Ishikawa (cell line): ENCODE data around the gene TSPAN16.

Source experiments
- CEBPB ChIP-seq: IDR thresholded peaks from 2 replicates; pipeline ENCODE4 v1.6.1; 2012
- CREB1 ChIP-seq: IDR thresholded peaks from 2 replicates; pipeline ENCODE4 v1.6.1; 2012; ENCODE audit warnings: low read depth
- EGR1 ChIP-seq: IDR thresholded peaks from 2 replicates; pipeline ENCODE4 v1.6.1; 2012
- EP300 ChIP-seq: IDR thresholded peaks from 2 replicates; pipeline ENCODE4 v1.6.1; 2012; ENCODE audit warnings: borderline replicate concordance
- FOXM1 ChIP-seq: IDR thresholded peaks from 2 replicates; pipeline ENCODE4 v1.6.1; 2012; ENCODE audit warnings: low read depth, borderline replicate concordance
- NFIC ChIP-seq: IDR thresholded peaks from 2 replicates; pipeline ENCODE4 v1.6.1; 2012
- RAD21 ChIP-seq: IDR thresholded peaks from 2 replicates; pipeline ENCODE4 v1.6.1; 2012; ENCODE audit warnings: low read depth
- TAF1 ChIP-seq: IDR thresholded peaks from 2 replicates; pipeline ENCODE4 v1.6.1; 2012; ENCODE audit warnings: low read depth, mild to moderate bottlenecking
- TCF12 ChIP-seq: IDR thresholded peaks from 2 replicates; pipeline ENCODE4 v1.6.1; 2012; ENCODE audit warnings: low read depth
- TEAD4 ChIP-seq: IDR thresholded peaks from 2 replicates; pipeline ENCODE4 v1.6.1; 2012
- YY1 ChIP-seq: IDR thresholded peaks from 2 replicates; pipeline ENCODE4 v1.6.1; 2012; ENCODE audit warnings: low read depth
- ZBTB7A ChIP-seq: IDR thresholded peaks from 2 replicates; pipeline ENCODE4 v1.6.1; 2012; ENCODE audit warnings: low read depth
- TF ChIP-seq, protein P1 (sequence below): IDR thresholded peaks from 2 replicates; pipeline ENCODE4 v1.6.1; 2012; ENCODE audit warnings: low read depth, mild to moderate bottlenecking
- TF ChIP-seq, protein P2 (sequence below): IDR thresholded peaks from 2 replicates; pipeline ENCODE4 v1.6.1; 2012
- TF ChIP-seq, protein P3 (sequence below): IDR thresholded peaks from 2 replicates; pipeline ENCODE4 v1.6.1; 2012

TSPAN16 gene

DNA sequence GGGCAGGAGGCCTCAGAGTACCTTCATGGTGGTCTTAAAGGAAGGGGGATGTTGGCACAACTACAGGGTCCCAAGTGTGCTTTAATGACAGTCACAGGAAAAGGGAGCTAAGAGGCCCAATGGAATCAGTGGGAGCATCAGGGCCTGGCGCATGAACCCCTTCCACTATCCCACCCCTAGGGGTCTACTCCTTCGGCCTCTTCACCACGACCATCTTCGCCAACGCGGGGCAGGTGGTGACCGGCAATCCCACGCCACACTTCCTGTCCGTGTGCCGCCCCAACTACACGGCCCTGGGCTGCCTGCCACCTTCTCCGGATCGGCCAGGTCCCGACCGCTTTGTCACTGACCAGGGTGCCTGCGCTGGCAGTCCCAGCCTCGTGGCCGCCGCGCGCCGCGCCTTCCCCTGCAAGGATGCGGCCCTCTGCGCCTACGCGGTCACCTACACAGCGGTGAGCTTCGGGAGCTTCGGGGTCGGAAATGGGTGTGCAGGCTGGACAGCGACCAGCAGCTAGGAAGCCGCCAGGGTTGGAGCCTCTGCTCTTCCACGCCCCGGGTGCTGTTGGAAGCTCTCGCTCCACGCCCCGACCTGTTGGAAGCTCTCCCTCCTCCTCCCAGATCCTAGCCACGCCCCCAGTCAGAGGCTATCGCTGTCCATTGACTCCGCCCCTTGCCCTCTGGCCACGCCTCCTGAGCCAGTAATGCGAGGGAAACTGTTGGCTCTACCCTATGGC, 65.2 kb downstream of the TSPAN16 start:
- TF ChIP-seq CEBPB (no peak), TEAD4 (no peak), ZBTB7A (no peak), EGR1 (no peak), RAD21 (no peak), FOXM1 (no peak), EP300 (no peak), NFIC (no peak), CREB1 (no peak), TCF12 (no peak)
- TF ChIP-seq, protein P1, sequence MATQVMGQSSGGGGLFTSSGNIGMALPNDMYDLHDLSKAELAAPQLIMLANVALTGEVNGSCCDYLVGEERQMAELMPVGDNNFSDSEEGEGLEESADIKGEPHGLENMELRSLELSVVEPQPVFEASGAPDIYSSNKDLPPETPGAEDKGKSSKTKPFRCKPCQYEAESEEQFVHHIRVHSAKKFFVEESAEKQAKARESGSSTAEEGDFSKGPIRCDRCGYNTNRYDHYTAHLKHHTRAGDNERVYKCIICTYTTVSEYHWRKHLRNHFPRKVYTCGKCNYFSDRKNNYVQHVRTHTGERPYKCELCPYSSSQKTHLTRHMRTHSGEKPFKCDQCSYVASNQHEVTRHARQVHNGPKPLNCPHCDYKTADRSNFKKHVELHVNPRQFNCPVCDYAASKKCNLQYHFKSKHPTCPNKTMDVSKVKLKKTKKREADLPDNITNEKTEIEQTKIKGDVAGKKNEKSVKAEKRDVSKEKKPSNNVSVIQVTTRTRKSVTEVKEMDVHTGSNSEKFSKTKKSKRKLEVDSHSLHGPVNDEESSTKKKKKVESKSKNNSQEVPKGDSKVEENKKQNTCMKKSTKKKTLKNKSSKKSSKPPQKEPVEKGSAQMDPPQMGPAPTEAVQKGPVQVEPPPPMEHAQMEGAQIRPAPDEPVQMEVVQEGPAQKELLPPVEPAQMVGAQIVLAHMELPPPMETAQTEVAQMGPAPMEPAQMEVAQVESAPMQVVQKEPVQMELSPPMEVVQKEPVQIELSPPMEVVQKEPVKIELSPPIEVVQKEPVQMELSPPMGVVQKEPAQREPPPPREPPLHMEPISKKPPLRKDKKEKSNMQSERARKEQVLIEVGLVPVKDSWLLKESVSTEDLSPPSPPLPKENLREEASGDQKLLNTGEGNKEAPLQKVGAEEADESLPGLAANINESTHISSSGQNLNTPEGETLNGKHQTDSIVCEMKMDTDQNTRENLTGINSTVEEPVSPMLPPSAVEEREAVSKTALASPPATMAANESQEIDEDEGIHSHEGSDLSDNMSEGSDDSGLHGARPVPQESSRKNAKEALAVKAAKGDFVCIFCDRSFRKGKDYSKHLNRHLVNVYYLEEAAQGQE = peak; percentile 82
- TF ChIP-seq, protein P2, sequence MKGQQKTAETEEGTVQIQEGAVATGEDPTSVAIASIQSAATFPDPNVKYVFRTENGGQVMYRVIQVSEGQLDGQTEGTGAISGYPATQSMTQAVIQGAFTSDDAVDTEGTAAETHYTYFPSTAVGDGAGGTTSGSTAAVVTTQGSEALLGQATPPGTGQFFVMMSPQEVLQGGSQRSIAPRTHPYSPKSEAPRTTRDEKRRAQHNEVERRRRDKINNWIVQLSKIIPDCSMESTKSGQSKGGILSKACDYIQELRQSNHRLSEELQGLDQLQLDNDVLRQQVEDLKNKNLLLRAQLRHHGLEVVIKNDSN = no peak
- TF ChIP-seq, protein P3, sequence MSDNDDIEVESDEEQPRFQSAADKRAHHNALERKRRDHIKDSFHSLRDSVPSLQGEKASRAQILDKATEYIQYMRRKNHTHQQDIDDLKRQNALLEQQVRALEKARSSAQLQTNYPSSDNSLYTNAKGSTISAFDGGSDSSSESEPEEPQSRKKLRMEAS = peak; percentile 76

DNA sequence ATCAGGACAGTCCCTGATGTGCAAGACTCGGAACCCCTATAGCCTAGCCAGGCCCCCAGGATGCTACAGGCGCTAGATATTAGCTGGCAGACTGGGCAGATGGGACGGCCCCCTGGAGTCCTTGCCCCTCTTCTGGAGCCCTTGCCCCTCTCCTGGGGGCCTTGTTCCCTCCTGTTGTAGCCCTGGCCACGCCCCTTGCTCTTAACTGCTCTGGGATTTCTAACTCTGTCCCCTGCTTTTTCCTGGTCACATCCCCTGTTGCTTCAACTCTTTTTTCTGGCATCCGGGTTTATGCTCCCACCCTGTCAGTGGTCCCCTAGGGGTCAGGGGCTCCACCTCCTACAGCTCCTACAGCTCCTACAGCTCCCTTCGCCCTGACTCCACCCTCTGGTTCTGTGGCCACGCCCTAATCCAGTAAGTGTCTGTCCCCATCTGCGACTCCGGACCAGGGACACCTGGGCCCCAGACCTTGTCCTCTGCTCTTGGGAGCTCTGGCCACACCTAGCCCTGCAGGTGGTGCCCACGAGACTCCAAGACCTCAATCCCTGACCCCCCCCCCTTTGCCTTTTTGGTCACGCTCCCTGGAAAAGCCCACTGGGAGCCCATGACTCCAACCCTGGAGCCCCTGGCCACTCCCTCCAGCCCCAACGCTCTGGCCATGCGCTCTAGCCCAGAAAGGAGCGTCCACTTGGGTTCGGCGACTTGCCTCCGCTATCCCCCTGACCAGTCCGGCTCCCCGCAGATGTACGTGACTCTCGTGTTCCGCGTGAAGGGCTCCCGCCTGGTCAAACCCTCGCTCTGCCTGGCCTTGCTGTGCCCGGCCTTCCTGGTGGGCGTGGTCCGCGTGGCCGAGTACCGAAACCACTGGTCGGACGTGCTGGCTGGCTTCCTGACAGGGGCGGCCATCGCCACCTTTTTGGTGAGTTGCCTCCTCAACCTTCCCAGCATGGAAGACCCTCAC, 66.1 kb downstream of the TSPAN16 start:
- TF ChIP-seq FOXM1 = no peak
- TF ChIP-seq, protein P1 = no peak
- no peak for TF ChIP-seq EP300
- TF ChIP-seq NFIC = no peak
- no peak for TF ChIP-seq TAF1
- no peak for TF ChIP-seq RAD21
- no peak for TF ChIP-seq EGR1
- TF ChIP-seq YY1 = no peak
- TF ChIP-seq, protein P2 = no peak
- TF ChIP-seq ZBTB7A = no peak
- TF ChIP-seq, protein P3 = no peak
- no peak for TF ChIP-seq TEAD4
- no peak for TF ChIP-seq TCF12
- no peak for TF ChIP-seq CREB1
- no peak for TF ChIP-seq CEBPB

DNA sequence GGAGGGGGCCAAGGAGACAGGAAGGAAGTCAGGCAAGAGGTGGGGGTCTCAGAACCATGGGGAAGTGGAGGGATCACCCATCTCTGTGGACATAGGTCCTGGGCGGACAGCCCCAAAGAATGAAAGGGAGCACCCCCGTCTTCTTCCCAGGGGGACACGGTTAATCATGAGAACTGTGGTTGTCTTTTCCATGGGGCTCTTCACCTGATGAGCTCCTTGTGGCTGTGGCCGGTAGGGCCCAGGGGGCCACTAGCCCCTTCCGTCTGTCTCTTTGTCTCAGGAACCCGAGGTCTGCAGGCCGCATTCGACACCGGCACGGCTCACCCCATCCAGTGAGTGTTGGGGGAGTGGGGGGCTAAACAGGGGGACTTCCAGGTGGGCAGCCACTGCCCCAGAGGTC, 67.9 kb downstream of the TSPAN16 start:
- TF ChIP-seq CREB1 (no peak), ZBTB7A (no peak)

DNA sequence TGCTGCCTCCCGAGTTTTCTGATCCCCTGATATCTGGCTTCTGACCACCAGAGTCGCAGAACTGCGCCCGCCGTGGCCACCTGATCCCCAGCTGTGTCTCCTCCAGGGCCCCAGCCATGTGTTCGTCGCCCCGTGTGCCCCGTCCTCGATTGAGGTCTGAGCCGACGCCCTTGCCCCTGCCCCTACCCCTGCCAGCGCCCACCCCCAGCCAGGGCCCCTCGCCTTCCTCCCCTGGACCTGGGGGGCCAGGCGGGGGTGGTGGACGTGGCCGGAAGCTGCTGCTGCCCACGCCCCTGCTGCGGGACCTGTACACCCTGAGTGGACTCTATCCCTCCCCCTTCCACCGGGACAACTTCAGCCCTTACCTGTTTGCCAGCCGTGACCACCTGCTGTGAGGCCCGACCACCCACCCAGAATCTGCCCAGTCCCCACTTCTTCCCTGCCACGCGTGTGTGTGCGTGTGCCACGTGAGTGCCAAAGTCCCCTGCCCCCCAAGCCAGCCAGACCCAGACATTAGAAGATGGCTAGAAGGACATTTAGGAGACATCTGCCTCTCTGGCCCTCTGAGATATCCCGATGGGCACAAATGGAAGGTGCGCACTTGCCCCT, 68.4 kb downstream of the TSPAN16 start:
- no peak for TF ChIP-seq EGR1
- TF ChIP-seq CEBPB = no peak

DNA sequence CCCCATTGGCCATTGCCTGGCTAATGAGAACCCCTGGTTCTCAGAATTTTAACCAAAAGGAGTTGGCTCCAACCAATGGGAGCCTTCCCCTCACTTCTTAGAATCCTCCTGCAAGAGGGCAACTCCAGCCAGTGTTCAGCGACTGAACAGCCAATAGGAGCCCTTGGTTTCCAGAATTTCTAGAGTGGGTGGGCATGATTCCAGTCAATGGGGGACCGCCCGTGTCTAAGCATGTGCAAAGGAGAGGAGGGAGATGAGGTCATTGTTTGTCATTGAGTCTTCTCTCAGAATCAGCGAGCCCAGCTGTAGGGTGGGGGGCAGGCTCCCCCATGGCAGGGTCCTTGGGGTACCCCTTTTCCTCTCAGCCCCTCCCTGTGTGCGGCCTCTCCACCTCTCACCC, 69.0 kb downstream of the TSPAN16 start:
- TF ChIP-seq TEAD4 (no peak), EP300 (no peak), TCF12 (no peak), YY1 (no peak), CREB1 (no peak), FOXM1 (no peak), RAD21 (no peak), ZBTB7A (no peak), TAF1 (no peak)
- TF ChIP-seq, protein P1 = no peak
- TF ChIP-seq, protein P2 = no peak
- TF ChIP-seq, protein P3 = no peak
